Mammary epithelial cell (primary cell): ENCODE results near the gene CTCF.

Source experiments
- EZH2 ChIP-seq: IDR thresholded peaks from 2 replicates; pipeline ENCODE4 v1.6.1; 2012; ENCODE audit warnings: low read length, inconsistent platforms, borderline replicate concordance
- TF ChIP-seq, protein P1 (sequence below), 2 donors: IDR thresholded peaks in 1 of 2; conservative IDR thresholded peaks in 1 of 2; 2 replicates each; pipeline ENCODE4 v1.5.1; 2011 to 2012; ENCODE audit warnings: inconsistent platforms in 2 of 2, low read length in 2 of 2, mild to moderate bottlenecking in 2 of 2, control low read depth in 1 of 2, low read depth in 1 of 2; ENCODE audit not compliant: insufficient read depth in 1 of 2; ENCODE audit errors: extremely low read depth in 1 of 2

DNA sequence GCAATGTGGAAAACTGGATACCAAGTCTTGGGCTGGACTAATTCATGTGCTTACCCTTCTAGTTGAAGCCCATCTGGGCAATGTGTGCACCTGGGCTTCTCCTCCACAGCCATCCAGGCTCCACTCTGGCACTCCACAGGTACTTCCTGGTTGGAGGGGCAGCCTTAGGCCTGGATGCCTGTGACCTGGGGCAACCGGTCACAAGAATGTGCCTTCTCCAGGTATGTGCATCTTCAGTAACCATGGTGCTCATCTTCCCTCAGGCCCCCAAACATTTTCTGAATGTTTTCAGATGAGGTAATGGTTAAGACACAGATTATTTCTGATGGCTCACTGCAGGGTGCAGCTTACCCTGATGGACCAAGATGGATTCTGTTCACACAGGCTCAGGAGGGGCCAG lies 115.4 kb downstream of the CTCF start:
- TF ChIP-seq, protein P1, sequence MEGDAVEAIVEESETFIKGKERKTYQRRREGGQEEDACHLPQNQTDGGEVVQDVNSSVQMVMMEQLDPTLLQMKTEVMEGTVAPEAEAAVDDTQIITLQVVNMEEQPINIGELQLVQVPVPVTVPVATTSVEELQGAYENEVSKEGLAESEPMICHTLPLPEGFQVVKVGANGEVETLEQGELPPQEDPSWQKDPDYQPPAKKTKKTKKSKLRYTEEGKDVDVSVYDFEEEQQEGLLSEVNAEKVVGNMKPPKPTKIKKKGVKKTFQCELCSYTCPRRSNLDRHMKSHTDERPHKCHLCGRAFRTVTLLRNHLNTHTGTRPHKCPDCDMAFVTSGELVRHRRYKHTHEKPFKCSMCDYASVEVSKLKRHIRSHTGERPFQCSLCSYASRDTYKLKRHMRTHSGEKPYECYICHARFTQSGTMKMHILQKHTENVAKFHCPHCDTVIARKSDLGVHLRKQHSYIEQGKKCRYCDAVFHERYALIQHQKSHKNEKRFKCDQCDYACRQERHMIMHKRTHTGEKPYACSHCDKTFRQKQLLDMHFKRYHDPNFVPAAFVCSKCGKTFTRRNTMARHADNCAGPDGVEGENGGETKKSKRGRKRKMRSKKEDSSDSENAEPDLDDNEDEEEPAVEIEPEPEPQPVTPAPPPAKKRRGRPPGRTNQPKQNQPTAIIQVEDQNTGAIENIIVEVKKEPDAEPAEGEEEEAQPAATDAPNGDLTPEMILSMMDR (conservative IDR thresholded peaks at IDR 0.05 in 1 of 2, IDR thresholded peaks at IDR 0.05 in 1 of 2; ENCODE audit: extremely low read depth in 1 of 2, insufficient read depth in 1 of 2, low read depth in 1 of 2, low read length in 2 of 2): no peak
- TF ChIP-seq EZH2: no peak
